GM11168 (cell line): ENCODE results near the gene NLRX1.
"Not testable (repeated sequence)": the region's sequence is repeated elsewhere in the genome, so short reads cannot be mapped to it uniquely, and the experiment has no call there.

Experiments used
- in situ Hi-C: fragments of 300-500 bp; cut with MboI; formaldehyde crosslinking; loops from one replicate; pipeline ENCODE4 v1.12.0; 2022; ENCODE audit warnings: low sequenced_read_pairs; ENCODE audit not compliant: unreplicated experiment

NLRX1 gene, protein sequence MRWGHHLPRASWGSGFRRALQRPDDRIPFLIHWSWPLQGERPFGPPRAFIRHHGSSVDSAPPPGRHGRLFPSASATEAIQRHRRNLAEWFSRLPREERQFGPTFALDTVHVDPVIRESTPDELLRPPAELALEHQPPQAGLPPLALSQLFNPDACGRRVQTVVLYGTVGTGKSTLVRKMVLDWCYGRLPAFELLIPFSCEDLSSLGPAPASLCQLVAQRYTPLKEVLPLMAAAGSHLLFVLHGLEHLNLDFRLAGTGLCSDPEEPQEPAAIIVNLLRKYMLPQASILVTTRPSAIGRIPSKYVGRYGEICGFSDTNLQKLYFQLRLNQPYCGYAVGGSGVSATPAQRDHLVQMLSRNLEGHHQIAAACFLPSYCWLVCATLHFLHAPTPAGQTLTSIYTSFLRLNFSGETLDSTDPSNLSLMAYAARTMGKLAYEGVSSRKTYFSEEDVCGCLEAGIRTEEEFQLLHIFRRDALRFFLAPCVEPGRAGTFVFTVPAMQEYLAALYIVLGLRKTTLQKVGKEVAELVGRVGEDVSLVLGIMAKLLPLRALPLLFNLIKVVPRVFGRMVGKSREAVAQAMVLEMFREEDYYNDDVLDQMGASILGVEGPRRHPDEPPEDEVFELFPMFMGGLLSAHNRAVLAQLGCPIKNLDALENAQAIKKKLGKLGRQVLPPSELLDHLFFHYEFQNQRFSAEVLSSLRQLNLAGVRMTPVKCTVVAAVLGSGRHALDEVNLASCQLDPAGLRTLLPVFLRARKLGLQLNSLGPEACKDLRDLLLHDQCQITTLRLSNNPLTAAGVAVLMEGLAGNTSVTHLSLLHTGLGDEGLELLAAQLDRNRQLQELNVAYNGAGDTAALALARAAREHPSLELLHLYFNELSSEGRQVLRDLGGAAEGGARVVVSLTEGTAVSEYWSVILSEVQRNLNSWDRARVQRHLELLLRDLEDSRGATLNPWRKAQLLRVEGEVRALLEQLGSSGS

DNA sequence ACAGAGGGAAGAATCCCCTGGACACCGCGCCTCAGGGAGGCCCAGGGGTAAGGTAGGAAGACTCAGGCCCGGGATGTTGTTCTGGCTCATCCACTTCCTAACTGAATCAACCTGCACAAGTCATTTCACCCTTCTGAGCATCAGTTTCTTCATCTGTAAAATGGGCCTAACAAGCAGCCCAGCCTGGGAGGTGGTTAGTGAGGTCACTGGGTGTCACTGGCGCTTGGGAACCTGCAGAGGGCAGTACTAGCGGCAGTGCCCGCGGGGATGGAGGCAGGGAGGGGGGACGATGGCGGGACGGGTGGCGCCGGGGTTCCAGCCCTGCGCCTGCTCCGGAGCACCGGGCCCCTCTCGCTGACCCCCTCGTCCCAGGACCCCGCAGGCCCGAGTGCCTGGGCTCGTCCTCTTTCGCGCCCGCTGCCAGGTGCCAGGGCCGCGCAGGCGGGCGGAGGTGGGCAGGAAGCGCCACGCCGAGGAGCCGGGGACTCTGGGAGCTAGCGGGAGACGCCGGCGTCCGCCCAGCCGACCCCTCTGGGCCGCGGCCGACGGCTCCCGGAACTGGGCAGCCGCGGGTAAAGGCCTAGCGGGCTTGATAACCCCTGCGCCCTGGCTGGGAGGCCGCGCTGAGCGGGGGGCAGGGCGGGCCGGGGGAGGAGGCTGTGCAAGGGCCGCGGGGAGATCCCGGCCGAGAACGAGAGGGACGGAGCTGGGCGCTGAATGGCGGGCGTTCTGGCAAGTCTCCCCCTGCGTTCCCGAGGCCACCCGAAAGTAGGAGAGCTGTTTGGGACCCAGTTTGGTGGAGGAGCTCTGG is at the start of gene NLRX1:
NLRX1 (plus strand) TSS at position 255 of the 811 bp plus-strand sequence. CDS start 2,679 bp downstream, outside the sequence.
- in situ Hi-C loops: no loop called here

DNA sequence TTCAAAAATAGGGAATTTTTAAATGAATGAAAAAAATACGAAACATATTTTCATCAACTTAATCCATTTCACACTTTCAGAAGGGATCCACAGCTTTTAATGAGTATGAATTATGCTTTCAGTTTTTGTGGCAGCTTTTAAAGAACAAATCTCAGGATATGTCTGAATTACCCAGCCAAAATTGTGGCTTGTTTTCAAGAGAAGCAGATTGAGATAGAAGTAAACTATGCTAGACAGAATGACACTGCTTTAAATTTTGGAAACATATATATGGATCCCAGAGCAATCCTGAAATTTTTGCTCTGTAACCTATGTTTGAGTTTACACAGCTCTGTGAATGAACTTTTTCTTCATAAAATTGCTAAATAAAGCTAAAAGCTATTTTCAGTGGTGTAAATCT is 49.6 kb upstream of the NLRX1 start:
- in situ Hi-C loops: no loop called here

DNA sequence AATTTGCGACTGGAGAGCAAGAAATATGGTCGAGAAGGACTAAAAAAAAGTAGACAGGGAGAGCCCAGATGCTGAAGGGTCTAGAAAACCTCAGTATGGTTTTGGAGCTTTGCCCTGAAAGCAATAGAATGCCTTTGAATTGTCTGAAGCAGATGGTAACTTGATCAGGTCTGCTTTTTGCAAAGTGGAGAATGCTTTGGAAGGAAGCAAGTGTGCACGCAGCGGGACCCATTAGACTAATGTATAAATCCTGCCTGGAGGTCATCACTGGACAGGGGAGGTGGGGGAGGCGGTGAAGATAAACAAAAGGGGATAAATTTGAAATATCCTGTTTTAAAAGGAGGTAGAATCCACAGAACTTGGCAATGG is 47.9 kb upstream of the NLRX1 start:
- in situ Hi-C loops: no loop called here

DNA sequence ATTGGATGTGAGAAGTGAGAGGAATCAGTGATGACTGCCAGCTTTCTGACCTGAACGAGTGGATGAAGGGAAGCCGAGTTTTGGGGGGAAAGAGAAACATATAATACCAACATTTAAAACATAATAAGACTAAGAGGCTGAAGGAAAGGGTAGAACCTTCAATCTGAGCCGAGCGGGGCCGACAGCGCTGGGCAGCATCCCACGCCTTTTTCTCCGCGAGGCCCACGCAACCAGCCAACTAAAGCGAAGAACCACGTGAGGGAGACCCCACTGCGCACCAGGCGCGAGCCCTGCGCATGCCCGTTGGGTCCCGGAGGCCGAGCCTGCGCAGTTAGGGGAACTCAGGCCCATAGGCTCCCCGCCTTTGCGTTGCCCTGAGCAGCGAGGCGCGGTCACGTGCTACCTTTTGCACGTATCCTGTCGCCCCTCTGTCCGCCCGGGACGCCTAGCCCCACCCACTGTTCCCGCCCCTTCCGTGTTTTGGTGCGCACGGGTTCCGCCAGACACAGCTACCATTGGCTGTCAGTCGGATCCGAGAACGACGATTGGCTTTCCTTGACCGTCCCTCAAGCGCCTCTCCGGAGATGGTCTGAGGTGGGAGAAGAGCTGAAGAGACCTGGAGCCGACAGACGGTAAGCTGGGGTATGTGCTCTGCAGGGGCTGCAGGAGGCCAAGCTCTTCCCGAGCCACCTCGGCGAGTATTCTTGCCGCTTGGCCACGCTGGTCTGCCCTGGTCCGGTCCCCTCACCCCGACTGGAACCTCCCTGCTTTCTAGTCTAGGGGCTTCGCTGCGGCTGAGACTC is 47.3 kb upstream of the NLRX1 start, which contains the start of gene HINFP:
HINFP (plus strand) TSS at position 573 of the 803 bp plus-strand sequence. CDS start 5,365 bp downstream, outside the sequence.
- in situ Hi-C loops: no loop called here

DNA sequence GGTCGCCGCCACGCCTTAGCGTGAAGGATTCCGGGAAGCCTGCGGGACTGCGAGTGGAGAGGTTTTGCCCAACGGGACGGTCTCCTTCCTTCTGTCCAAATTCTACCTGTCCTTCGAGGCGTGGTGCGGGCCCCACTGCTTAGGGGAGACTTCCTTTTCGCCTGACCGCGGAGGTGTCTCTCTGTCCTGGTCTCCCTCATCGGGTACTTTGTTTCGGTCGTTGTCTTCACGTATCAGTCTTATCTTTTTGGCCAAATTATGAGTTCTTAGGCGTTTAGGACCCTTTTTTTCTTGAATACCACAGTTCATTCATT is 46.8 kb upstream of the NLRX1 start:
- in situ Hi-C loops: no loop called here

DNA sequence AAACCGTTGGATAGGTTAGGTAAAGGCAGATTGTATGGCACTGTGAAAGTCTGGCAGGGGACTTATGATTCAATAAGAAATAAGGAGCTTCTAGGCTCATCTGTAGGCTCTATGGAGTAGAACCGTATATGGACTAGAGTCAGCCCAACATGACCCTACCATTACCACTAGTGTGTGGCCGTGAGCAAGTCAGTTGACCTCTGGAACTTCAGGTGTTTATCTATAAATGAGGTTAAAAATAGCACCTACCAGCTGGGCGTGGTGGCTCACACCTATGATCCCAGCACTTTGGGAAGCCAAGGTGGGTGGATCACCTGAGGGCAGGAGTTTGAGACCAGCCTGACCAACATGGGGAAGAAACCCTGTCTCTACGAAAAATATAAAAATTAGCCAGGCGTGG is 42.7 kb upstream of the NLRX1 start:
- in situ Hi-C loops: no loop called here

DNA sequence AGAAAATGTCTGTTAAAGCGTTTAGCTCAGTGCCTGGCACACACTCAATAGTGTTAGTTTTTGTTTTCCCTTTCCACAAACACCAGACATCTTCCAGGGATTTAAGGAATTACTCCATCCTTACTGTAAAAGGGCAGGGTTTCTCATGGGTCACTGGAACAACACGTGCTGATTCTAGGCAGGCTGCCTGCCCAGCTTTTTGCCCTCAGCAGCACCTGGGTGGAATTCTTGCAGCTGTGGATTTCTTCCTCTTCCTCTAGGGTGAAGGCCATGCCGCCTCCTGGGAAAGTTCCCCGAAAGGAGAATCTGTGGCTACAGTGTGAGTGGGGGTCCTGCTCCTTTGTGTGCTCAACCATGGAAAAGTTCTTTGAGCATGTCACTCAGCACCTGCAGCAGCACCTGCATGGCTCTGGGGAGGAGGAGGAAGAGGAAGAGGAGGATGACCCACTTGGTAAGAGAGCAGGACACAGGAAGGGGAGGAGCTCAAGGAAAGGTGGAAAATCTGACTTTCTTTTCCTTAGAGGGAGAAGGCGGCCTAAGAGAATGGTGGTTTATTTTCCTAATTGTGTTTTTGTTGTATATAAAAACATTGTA is 41.8 kb upstream of the NLRX1 start:
- in situ Hi-C loops: no loop called here

DNA sequence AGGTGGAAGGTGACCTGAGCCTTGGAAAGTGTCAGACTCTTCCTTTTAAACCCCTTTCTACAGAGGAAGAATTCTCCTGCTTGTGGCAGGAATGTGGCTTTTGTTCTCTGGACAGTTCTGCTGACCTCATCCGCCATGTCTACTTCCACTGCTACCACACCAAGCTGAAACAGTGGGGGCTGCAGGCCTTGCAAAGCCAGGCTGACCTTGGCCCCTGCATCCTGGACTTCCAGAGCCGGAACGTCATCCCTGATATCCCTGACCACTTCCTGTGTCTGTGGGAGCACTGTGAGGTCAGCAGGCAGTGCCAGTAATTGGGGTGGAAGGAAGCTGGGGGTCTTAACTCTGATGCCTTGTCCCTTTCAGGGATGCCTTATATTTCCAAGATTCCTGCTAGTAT is 37.9 kb upstream of the NLRX1 start:
- in situ Hi-C loops: no loop called here

DNA sequence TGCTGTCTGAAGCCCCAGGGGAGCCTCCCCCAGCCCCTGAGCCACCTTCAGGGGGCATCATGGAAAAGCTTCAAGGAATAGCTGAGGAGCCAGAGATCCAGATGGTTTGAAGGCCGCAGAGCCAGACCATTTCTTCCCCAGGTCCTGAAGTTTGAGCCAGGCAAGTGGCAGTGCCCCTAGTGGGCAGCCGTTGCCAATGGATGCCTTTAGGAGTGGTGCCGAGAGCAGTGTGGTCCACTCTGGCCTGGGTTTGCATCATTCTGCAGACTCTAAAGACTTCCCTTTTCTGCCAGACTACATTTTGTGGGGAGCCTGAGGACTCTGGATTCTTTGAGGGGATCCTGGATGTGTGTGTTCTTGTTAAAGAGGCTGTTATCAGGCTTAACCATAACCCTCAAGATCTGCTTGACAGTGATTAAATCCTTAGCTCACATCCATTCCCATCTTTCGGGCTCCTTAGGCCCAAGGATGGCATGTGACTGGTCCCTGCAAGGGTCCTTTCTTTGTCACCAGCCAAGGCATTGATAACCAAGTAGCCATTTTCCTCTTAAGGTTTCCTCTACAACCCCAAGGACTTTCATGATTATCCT is 34.0 kb upstream of the NLRX1 start:
- in situ Hi-C loops: no loop called here

DNA sequence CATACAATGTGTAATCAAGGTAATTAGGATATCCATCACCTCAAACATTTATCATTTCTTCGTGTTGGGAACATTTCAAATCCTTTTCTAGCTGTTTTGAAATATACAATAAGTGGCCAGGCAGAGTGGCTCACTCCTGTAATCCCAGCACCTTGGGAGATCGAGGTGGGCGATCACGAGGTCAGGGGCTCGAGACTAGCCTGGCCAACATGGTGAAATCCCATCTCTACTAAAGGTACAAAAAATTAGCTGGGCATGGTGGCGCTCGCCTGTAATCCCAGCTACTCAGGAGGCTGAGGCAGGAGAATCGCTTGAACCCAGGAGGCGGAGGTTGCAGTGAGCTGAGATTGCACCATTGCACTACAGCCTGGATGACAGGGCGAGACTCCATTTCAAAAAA is 29.2 kb upstream of the NLRX1 start:
- in situ Hi-C loops: not testable (repeated sequence)

DNA sequence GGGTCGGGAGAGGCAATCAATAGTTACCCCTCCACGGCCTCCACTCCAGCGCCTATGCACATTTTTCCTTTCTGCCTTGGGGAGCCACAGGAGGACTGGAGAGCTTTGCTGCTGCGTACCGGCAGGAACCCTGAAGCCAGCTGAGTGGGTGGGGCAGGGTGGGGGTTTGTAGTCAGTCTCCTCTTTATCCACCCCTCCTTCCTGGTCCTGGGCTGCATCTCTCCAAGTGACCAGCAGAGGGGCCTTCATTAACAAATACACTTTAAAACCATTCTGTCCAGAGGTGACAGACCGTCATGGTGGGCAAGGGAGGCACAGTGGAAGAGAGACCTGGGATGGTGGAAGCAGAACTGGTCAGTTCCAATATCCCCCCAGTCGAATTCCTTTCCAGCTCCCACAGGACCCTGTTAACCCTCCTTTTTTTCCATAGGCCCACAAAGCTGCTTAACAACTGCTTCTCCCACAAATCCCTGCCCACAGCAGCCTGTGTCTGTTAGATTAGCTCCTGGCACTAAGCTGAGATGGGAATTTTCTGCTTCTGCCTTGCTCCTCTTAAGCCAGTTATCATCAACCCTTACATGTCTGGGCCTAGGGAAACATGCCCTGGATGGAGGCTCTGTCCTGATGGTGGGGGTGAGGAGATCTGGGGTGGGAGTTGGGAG is 23.6 kb upstream of the NLRX1 start:
- in situ Hi-C loops: no loop called here

DNA sequence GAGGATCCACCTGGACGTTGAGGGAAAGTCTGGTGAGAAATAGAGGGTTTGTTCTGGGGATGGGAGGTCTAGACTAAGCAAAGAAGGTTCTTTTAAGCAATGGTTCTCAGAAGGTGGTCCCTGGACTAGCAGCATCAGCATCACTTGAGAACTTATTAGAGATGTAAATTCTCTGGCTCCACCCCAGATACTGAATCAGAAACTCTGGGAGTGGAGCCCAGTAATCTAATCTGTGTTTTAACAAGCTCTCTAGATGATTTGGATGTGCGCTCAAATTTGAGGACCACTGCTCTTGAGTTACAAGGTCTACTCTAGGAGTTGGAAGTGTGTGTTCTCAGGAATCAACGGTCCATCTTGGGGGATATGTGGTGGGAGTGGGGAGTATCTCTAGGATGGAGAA is 23.0 kb upstream of the NLRX1 start:
- in situ Hi-C loops: no loop called here

DNA sequence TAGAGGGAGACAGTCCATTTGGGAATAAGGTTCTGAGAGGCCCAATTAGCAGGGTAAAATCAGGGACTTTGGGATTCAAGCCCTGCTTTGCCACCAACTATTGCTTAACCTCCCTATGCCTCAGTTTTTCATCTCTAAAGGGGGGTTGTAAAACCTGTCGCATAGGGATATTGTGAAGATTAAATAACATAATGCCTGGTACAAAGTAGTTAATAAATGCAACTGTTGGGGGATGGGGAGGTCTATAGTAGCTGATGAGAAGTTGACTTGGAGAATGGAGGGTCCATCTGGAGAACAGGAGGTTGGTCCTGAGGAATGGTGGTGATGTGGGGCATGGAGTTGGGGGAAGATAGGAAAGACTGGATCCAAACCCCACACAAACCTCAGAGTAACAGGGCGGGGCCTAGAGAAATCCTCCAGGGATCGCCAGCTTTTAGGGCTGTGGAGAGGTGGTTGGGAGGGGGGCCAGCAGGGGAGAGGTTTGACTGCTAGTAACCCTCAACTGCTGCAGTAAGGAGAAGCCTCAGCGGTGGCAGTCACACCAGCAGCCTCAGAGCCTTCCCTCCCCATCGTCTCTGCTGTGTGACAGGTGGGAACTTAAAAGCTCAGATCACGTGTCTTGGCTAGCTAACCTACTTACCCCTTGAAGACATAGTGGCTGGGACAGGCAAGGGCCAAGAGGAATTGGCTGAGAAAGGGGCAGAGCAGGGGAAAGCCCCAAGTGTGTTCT is 20.8 kb upstream of the NLRX1 start:
- in situ Hi-C loops: no loop called here

DNA sequence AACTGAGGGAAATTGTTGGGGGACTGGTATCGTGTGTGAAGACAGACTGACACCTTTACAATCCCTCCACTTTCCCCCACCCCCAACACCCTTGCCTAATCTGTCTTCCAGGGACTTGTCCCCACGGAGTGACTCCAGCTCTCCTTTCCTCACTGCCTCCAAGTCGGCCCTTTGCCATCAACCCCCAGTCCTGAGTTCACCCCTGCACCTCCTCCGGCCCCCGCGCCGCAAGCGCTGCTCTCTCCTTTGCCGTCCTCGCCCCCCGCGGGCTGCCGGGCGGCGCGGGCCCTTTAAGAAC is 19.9 kb upstream of the NLRX1 start:
- in situ Hi-C loops: no loop called here

DNA sequence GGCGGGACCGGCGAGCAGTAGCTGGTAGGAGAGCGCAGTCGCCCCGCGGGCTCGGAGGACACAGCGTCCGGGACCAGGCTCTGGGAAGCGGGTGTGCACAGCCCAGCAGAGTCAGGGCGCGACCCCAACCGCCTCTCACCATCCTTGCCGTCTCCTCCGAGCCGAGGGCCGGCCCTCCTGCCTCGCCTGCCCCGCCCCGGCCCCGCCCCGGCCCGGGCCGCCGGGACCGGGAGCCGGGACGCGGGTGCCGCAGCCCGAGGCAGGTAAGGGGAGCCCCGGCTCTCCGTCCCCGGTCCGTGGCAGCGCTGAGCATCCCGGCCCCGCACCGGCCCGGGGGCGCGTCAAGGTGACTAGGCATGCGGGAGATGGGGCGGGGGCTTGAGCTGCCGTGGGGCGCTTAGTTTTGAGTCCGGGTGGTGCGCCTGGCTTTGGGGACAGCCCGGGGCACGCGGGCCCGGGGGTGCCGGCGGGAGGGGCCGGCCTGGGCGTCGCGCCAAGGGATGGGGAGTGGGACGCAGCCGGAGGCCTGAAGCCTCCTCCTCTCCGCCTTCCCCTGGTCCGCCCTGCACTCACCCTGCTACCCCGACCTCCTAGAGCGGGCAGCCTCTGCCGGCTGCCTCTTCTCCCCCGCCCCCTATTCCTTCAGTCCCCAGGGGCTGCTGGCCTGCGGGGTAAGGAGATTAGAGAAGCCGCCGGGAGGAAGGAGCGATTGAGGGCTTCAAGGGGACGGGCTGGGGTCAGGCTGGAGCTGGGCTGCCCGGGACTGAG is 19.3 kb upstream of the NLRX1 start, which contains the start of gene ABCG4:
ABCG4 (plus strand) TSS at position 35 of the 768 bp plus-strand sequence. CDS start 914 bp downstream, outside the sequence.
- in situ Hi-C loops: no loop called here

DNA sequence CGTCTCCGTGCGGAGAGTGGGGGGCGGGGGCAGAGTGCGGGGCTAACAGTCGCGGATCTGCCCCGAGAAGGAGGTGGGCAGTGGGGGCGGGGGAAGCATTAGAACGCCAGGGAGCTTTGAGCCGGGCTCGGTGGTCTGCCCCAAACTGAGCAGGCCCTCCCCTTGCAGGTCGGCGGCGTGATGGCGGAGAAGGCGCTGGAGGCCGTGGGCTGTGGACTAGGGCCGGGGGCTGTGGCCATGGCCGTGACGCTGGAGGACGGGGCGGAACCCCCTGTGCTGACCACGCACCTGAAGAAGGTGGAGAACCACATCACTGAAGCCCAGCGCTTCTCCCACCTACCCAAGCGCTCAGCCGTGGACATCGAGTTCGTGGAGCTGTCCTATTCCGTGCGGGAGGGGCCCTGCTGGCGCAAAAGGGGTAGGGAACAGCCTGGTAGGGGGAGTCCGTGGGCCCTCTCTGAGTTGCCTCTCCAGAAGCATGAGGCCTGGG is 18.7 kb upstream of the NLRX1 start:
- in situ Hi-C loops: no loop called here

DNA sequence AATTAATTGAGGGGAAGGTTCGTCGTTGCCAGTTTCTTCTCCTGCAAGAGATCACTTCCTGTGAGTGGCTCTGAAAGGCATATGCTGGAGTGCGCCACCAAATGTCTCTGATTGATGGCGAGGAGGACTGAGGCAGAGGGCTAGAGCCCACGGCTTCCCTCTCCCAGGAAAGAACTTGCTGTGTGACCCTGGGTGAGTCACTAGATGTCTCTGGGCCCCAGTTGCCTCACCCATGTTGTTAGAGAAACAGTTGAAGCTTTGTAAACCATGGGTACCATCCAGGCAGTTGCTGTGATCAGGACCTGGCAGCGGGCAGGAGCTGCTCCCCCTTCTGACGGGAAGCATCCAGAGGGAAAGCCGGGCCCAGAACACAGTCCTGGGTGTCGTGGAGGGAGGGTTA is 16.5 kb upstream of the NLRX1 start:
- in situ Hi-C loops: no loop called here
